Activated T-cell treated with anti-CD3 and anti-CD28 coated beads, Interleukin-2, amount 50 U/mL, for 24 hours (primary cell): Measurements from ENCODE around the gene TP53RK.
A peak's percentile ranks its signal among the peaks of the same experiment; 100 is the strongest.

Experiments used
- DNase-seq: peaks from one replicate; pipeline ENCODE4 v3.0.0-alpha.2; 2020
- H3K27ac Mint-ChIP-seq: 2 replicates; pipeline ENCODE4 v1.8.0; 2020; ENCODE audit warnings: mild to moderate bottlenecking, mixed read lengths
- H3K27me3 Mint-ChIP-seq: 2 replicates; pipeline ENCODE4 v1.8.0; 2020; ENCODE audit warnings: mixed read lengths
- H3K36me3 Mint-ChIP-seq: 2 replicates; pipeline ENCODE4 v1.8.0; 2020; ENCODE audit warnings: low read depth, mixed read lengths
- H3K4me1 Mint-ChIP-seq: 2 replicates; pipeline ENCODE4 v1.8.0; 2020; ENCODE audit warnings: low read depth, mixed read lengths
- H3K4me3 Mint-ChIP-seq: 2 replicates; pipeline ENCODE4 v1.8.0; 2020; ENCODE audit warnings: mild to moderate bottlenecking, moderate library complexity, mixed read lengths
- H3K9me3 Mint-ChIP-seq: 2 replicates; pipeline ENCODE4 v1.8.0; 2020; ENCODE audit warnings: mixed read lengths

Gene TP53RK

GRCh38 chr20:46712056-46712636 is 22.9 kb upstream of the TP53RK start:
- DNase-seq, result no peak
- no peak overlapping the region for H3K27ac Mint-ChIP-seq
- peaks cover 78% of the 10 kb centered on the region for H3K27me3 Mint-ChIP-seq
- no peaks in the 10 kb centered on the region for H3K36me3 Mint-ChIP-seq
- H3K4me1 Mint-ChIP-seq, result peaks cover 10% of the 10 kb centered on the region
- H3K4me3 Mint-ChIP-seq, result no peak overlapping the region
- no peaks in the 10 kb centered on the region for H3K9me3 Mint-ChIP-seq

DNA sequence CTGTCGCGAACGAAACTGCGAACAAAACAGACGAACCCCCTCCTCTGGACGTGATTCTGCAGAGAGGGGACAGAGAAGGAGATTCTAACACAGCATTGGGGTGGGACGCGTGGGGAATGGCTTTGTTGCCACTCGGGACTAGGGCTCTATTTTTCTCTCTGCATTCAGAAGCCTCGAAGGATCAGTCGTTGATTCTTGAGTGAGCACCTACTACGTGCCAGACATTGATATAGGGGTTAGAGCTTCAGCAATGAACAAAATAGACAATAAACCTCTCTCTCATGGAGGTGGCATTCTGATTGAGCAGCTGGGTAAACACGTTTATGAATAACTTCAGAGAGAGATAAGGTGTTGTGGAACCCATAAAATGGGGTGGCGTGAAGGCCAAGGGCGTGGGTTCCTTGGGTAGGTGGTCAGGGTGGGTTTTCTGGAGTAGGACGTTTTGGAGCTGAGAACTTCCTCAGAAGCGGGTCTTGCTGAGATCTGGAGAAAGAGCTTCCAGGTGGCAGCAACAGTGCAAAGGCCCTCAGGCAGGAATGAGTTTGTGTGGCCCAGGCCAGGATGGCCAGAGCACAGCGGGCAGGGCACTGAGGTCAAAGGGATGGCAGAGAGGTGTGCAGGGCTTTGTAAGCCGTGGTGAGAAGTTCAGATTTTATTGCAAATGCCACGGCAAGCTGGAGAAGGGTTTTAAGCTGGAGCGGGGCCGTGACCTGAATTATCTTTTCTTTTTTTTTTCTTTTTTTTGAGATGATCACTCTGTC is 21.1 kb upstream of the TP53RK start:
- H3K36me3 Mint-ChIP-seq, result no peaks in the 10 kb centered on the region
- DNase-seq, result no peak
- H3K27me3 Mint-ChIP-seq, result peaks cover 85% of the 10 kb centered on the region
- H3K27ac Mint-ChIP-seq, result no peak overlapping the region
- peak overlapping the region; percentile 60 for H3K4me3 Mint-ChIP-seq
- H3K4me1 Mint-ChIP-seq, result peaks cover 10% of the 10 kb centered on the region
- H3K9me3 Mint-ChIP-seq, result peaks cover 6% of the 10 kb centered on the region

- DNase-seq, result peak; percentile 33
- no peaks in the 10 kb centered on the region for H3K36me3 Mint-ChIP-seq
- no peak within 1 kb of the TSS for H3K27ac Mint-ChIP-seq
- H3K4me3 Mint-ChIP-seq, result peak within 1 kb of the TSS; percentile 60
- peaks cover 83% of the 10 kb centered on the region for H3K27me3 Mint-ChIP-seq
- H3K9me3 Mint-ChIP-seq, result peaks cover 6% of the 10 kb centered on the region
- H3K4me1 Mint-ChIP-seq, result peaks cover 10% of the 10 kb centered on the region
Measured at GRCh38 chr20:46709459-46710152, 20.4 kb upstream of the TP53RK start, which contains the start of gene SLC2A10. TSS of gene SLC2A10 (plus strand) at chr20:46709649. CDS start at chr20:46709737, 88 bp downstream.

DNA sequence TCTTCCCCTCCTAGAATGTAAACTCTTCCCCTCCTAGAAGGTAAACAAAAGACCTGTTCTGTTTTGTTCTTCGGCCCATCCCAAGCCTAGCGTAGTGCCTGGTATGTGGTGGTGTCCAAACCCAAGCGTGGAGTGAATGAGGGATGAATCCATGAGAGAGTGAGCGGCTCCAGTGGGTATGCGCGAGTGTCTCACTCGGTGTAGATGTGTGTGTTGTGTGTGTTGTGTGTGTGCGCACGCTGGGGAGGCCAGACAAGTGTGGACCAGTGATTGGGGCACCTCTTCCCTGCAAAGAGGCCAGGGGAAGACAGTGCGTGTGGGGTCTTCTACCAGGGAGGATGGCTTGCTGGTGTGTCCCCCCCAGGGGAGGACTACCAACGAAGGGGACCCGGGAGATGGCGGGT is 19.8 kb upstream of the TP53RK start:
- peaks cover 80% of the 10 kb centered on the region for H3K27me3 Mint-ChIP-seq
- peaks cover 6% of the 10 kb centered on the region for H3K9me3 Mint-ChIP-seq
- H3K4me3 Mint-ChIP-seq, result peak overlapping the region; percentile 27
- no peak overlapping the region for H3K27ac Mint-ChIP-seq
- no peak for DNase-seq
- no peaks in the 10 kb centered on the region for H3K36me3 Mint-ChIP-seq
- peaks cover 10% of the 10 kb centered on the region for H3K4me1 Mint-ChIP-seq

DNA sequence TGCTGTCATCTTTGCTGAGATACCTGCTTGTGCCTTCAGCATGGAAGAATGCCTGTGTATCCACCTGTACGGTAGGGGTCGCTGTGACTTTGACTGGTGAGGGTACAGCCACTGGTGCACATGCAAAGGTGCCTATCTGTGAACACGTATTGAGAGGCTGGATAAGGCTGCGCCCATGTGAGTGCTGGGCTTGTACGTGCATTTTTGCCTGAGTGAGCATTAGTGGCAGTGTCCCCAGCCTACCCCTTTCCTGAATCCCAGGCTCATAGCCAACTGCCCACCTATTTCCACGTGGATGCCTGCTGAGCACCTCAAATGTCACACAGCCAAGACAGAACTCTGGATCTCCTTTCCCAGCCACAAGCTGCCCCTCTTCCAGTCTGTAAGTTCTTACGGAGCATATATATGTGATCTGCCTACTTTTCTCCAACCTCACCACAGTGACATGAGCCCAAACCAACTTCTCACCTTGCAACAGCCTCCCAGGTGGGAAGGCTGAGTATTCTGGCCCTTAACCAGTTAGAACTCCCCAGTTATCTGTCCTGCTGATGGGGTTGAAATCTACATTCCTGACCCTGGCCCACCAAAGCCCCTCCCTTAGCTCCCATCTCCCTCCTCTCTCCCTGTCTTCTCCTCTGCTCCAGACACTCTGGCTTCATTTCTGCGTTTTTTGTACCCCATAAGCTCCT is 19.1 kb upstream of the TP53RK start:
- Mint-ChIP-seq H3K27ac (no peak overlapping the region), H3K4me1 (peaks cover 10% of the 10 kb centered on the region), H3K27me3 (peaks cover 76% of the 10 kb centered on the region), H3K4me3 (no peak overlapping the region), H3K9me3 (peaks cover 6% of the 10 kb centered on the region), H3K36me3 (no peaks in the 10 kb centered on the region)
- DNase-seq, result no peak

- Mint-ChIP-seq H3K27ac (no peak overlapping the region), H3K36me3 (no peaks in the 10 kb centered on the region), H3K27me3 (peaks cover 65% of the 10 kb centered on the region), H3K9me3 (peaks cover 6% of the 10 kb centered on the region), H3K4me1 (peaks cover 10% of the 10 kb centered on the region), H3K4me3 (no peak overlapping the region)
- no peak for DNase-seq
Measured at GRCh38 chr20:46706242-46706641, 17.0 kb upstream of the TP53RK start.

GRCh38 chr20:46705378-46705729 is 16.1 kb upstream of the TP53RK start:
- Mint-ChIP-seq H3K4me1 (peaks cover 10% of the 10 kb centered on the region), H3K9me3 (peaks cover 6% of the 10 kb centered on the region), H3K27ac (no peak overlapping the region), H3K27me3 (peaks cover 61% of the 10 kb centered on the region), H3K4me3 (no peak overlapping the region), H3K36me3 (no peaks in the 10 kb centered on the region)
- no peak for DNase-seq

DNA sequence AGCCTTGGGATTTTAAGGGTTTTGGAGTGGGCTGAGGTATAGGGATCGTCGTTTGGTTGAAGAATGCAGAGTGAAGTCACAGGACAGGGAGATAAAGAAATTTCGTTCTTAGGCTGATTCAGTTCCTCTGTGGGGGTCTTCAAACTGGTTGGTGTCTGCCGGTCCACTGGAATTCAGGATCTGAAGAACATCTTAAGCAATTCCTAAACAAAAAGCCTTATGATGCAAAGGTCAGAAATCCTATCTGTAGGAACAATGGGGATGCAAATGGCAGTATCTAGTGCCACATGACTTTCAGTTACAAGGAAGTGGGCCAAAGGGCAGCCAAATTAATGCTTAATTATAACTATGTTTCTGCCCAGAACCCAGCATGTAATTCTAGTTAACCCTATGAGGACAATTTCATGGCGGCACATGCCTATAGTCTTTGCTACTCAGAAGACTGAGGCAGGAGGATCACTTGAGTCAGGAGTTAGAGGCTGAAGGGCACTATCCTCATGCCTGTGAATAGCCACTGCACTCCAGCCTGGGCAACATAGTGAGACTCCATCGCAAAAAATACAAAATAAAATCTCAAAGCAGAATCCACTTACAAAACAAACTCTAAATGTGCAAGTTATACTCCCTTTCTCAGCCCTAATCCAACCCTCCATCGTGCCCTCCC is 15.6 kb upstream of the TP53RK start:
- H3K27me3 Mint-ChIP-seq, result peaks cover 61% of the 10 kb centered on the region
- H3K4me1 Mint-ChIP-seq, result peaks cover 5% of the 10 kb centered on the region
- DNase-seq, result no peak
- H3K36me3 Mint-ChIP-seq, result no peaks in the 10 kb centered on the region
- no peak overlapping the region for H3K27ac Mint-ChIP-seq
- H3K9me3 Mint-ChIP-seq, result peaks cover 6% of the 10 kb centered on the region
- H3K4me3 Mint-ChIP-seq, result no peak overlapping the region

DNA sequence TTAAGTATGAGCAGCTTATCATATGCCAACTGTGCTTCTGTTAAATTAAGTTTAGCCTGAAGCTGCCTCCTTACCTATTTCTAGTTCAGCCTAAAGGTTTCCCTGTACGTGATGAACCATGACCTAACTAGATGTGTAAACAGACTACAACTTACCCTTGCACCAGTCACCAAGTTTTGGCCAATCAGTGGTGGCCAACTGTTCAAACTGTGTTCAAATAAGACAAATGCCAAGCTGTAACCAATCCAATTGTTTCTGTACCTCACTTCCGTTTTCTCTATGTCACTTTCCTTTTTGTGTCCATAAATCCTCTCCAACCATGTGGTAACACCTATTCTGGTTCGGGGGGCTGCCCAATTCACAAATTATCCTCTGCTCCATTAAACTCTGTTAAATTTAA is 14.2 kb upstream of the TP53RK start:
- H3K27me3 Mint-ChIP-seq, result peaks cover 63% of the 10 kb centered on the region
- H3K4me3 Mint-ChIP-seq, result no peak overlapping the region
- no peak overlapping the region for H3K27ac Mint-ChIP-seq
- H3K9me3 Mint-ChIP-seq, result peaks cover 6% of the 10 kb centered on the region
- no peaks in the 10 kb centered on the region for H3K36me3 Mint-ChIP-seq
- DNase-seq, result no peak
- H3K4me1 Mint-ChIP-seq, result no peaks in the 10 kb centered on the region

DNA sequence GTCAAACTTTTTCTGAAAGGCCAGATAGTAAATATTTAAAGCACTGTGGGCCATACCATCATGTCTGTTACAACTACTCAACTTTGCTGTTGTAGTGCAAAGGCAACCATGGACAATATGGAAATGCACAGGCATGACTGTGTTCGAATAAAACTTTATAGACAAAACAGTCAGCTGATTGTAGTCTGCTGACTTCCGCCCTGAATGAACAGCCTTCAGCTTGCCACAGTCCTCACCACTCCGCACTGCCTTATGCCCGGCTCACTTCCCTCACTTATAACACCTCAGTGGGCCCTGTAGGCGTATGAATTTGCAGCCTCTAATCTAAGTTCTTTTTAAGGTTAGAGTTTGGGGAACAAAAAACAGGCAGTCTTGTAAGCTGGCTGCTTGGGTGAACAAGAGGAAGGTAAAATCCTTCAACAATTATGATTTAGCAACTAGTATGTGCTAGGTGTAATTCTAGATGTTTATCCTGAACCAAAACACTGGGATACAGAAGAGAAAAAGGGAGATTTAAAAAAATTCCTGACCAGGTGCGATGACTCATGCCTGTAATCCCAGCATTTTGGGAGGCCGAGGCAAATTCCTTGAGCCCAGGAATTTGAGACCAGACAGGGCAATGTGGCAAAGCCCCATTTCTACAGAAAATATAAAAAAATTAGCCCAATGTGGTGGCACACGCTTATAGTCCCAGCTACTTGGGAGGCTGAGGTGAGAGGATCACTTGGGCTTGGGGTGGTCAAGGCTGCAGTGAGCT is 13.4 kb upstream of the TP53RK start:
- H3K4me3 Mint-ChIP-seq, result no peak overlapping the region
- H3K27ac Mint-ChIP-seq, result no peak overlapping the region
- peaks cover 61% of the 10 kb centered on the region for H3K27me3 Mint-ChIP-seq

GRCh38 chr20:46701986-46702385 is 12.7 kb upstream of the TP53RK start:
- Mint-ChIP-seq H3K27me3 (peaks cover 54% of the 10 kb centered on the region), H3K27ac (no peak overlapping the region), H3K36me3 (no peaks in the 10 kb centered on the region), H3K4me3 (no peak overlapping the region), H3K4me1 (no peaks in the 10 kb centered on the region), H3K9me3 (peaks cover 6% of the 10 kb centered on the region)
- no peak for DNase-seq

More for the DNA sequence above, 13.4 kb upstream of the TP53RK start:
- no peak for DNase-seq
- Mint-ChIP-seq H3K36me3 (no peaks in the 10 kb centered on the region), H3K9me3 (peaks cover 6% of the 10 kb centered on the region), H3K4me1 (no peaks in the 10 kb centered on the region)

DNA sequence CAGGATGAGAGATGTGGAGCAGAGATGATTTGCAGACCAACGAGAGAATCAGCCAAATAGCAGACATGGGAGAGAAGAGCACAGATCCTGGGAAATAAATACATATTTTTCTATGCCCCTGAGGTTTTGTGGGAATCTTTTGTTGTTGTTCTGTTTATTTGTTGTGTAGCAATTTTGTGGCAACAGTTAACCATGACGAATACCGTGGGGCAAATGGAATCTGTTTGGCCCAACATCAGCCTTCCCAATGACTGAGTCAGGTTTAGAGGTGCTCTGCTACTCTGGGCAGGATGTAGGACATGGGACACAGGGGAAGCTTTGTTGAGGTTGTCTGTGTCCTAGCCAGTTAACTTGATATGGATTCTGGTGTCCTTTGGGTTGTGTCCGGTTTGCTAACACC is 12.3 kb upstream of the TP53RK start:
- no peaks in the 10 kb centered on the region for H3K4me1 Mint-ChIP-seq
- no peak overlapping the region for H3K4me3 Mint-ChIP-seq
- peaks cover 51% of the 10 kb centered on the region for H3K27me3 Mint-ChIP-seq
- H3K9me3 Mint-ChIP-seq, result peaks cover 5% of the 10 kb centered on the region
- DNase-seq, result no peak
- no peak overlapping the region for H3K27ac Mint-ChIP-seq
- H3K36me3 Mint-ChIP-seq, result no peaks in the 10 kb centered on the region

DNA sequence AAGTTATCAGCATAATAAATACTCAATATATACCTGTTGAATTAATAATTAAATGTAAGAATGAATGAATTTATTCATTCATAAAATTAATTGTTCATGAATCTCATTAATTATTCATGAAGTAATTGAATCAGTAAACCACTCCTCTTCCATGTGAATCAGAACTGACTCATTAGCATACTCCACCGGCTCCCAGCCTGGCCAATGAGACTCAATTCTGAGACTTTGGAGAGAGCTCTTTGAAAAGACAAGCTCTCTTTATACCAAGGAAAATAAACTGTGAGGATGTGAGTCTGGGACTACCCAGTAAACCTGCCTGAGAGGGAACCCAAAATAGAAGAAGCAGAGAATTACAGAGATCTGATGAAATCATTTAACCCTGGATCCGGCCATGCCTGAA is 11.8 kb upstream of the TP53RK start:
- no peaks in the 10 kb centered on the region for H3K4me1 Mint-ChIP-seq
- peaks cover 49% of the 10 kb centered on the region for H3K27me3 Mint-ChIP-seq
- no peaks in the 10 kb centered on the region for H3K9me3 Mint-ChIP-seq
- no peak overlapping the region for H3K4me3 Mint-ChIP-seq
- no peak for DNase-seq
- H3K27ac Mint-ChIP-seq, result no peak overlapping the region
- no peaks in the 10 kb centered on the region for H3K36me3 Mint-ChIP-seq

DNA sequence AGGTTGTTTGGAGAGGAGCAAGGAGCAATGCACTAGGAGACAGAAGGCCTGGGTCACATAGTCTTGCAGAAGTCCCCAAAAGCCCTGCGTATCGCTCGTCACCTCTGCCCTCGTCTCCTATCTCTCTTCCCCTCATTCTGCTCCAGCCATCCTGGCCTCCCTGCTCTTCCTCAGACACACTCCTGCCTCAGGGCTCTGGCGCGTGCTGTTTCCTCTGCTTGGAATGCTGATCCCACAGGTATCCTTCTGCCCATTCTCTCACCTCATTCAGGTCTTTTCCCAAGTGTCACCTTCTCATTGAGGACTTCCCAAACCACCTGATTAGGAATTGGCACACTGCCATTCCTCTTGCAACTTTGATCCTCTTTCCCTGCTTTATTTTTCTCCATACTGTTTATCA is 11.2 kb upstream of the TP53RK start:
- H3K9me3 Mint-ChIP-seq, result no peaks in the 10 kb centered on the region
- peaks cover 4% of the 10 kb centered on the region for H3K4me1 Mint-ChIP-seq
- peaks cover 45% of the 10 kb centered on the region for H3K27me3 Mint-ChIP-seq

More for the DNA sequence above, 11.2 kb upstream of the TP53RK start:
- Mint-ChIP-seq H3K36me3 (no peaks in the 10 kb centered on the region), H3K27ac (no peak overlapping the region), H3K4me3 (no peak overlapping the region)
- DNase-seq, result no peak
